Nephron progenitor cell (in vitro differentiated cells): Measurements from ENCODE around the gene TMEM238.

ENCODE experiments used
- DNase-seq: peaks from one replicate; pipeline ENCODE4 v3.0.0; 2021
- H3K27ac Mint-ChIP-seq: 2 replicates; pipeline ENCODE4 v1.8.0; 2021; ENCODE audit warnings: mild to moderate bottlenecking, moderate library complexity, mixed read lengths
- H3K27me3 Mint-ChIP-seq: 2 replicates; pipeline ENCODE4 v1.8.0; 2021; ENCODE audit warnings: mild to moderate bottlenecking, low read depth, mixed read lengths; ENCODE audit not compliant: poor library complexity
- H3K36me3 Mint-ChIP-seq: 2 replicates; pipeline ENCODE4 v1.8.0; 2021; ENCODE audit warnings: low read depth, mixed read lengths
- H3K4me1 Mint-ChIP-seq: 2 replicates; pipeline ENCODE4 v1.8.0; 2021; ENCODE audit warnings: mixed read lengths
- H3K4me3 Mint-ChIP-seq: 2 replicates; pipeline ENCODE4 v1.8.0; 2021; ENCODE audit warnings: mild to moderate bottlenecking, moderate library complexity, mixed read lengths
- H3K9me3 Mint-ChIP-seq: 2 replicates; pipeline ENCODE4 v1.8.0; 2021; ENCODE audit warnings: mild to moderate bottlenecking, moderate library complexity, mixed read lengths
- TF ChIP-seq, protein P1 (sequence below): fragments of 200-600 bp; sonication (generic); IDR thresholded peaks from 2 replicates; pipeline ENCODE4 v1.5.0; 2021; ENCODE audit warnings: antibody characterized with exemption

TMEM238 gene

DNA sequence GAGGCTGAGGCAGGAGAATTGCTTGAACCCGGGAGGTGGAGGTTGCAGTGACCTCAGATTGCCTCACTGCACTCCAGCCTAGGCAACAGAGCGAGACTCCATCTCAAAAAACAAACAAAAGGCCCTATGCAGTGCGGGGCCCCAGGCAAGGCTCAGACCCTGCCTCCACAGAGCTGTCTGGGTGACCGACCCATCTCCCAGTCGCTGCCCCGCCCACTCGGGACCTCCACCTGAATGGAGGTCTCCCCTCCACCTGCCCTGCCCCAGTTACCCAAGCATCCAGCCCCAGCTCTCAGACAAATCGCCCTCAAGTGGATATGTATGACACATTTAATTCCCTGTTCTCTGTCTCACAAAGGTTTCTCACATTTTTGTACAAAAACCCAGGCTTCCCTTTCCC, 18.8 kb downstream of the TMEM238 start:
- Mint-ChIP-seq H3K9me3 (no peaks in the 10 kb centered on the region), H3K36me3 (no peaks in the 10 kb centered on the region), H3K27me3 (peaks cover 18% of the 10 kb centered on the region), H3K4me1 (peaks cover 26% of the 10 kb centered on the region), H3K27ac (no peak overlapping the region), H3K4me3 (no peak overlapping the region)
- DNase-seq = no peak
- TF ChIP-seq, protein P1, sequence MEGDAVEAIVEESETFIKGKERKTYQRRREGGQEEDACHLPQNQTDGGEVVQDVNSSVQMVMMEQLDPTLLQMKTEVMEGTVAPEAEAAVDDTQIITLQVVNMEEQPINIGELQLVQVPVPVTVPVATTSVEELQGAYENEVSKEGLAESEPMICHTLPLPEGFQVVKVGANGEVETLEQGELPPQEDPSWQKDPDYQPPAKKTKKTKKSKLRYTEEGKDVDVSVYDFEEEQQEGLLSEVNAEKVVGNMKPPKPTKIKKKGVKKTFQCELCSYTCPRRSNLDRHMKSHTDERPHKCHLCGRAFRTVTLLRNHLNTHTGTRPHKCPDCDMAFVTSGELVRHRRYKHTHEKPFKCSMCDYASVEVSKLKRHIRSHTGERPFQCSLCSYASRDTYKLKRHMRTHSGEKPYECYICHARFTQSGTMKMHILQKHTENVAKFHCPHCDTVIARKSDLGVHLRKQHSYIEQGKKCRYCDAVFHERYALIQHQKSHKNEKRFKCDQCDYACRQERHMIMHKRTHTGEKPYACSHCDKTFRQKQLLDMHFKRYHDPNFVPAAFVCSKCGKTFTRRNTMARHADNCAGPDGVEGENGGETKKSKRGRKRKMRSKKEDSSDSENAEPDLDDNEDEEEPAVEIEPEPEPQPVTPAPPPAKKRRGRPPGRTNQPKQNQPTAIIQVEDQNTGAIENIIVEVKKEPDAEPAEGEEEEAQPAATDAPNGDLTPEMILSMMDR = no peak

DNA sequence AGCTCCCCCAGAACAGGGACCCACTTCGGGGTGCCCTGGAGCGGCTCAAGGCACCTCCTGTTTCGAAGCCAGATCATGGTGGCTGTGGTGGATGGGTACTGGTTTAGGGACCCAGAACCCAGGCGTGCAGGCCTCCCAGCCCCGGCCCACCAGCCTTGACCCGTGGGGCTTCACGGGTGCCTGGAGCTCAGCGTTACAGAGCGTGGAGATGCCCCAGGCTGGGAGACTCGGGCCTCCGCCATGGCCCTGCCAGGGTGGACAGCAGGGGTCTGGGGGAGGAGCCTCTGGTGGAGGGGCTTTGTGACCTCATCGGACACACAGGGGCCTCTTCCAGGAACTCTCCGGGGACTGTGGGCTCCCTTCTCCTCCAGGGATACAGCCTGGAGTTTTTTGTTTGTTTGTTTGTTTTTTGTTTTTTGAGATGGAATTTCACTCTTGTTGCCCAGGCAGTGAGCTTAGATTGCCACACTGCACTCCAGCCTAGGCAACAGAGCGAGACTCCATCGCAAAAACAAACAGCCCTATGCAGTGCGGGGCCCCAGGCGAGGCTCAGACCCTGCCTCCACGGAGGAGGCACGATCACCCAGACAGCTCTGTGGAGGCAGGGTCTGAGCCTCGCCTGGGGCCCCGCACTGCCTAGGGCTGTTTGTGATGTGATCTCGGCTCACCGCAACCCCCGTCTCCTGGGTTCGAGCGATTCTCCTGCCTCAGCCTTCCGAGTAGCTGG, 20.9 kb downstream of the TMEM238 start, which contains the start of gene GARIN5B:
GARIN5B (minus strand) TSS at position 271 of the 727 bp plus-strand sequence; CDS start at position 77, 194 bp downstream.
- Mint-ChIP-seq H3K36me3 (no peaks in the 10 kb centered on the region), H3K4me3 (no peak within 1 kb of the TSS), H3K4me1 (peaks cover 26% of the 10 kb centered on the region), H3K27ac (no peak within 1 kb of the TSS), H3K9me3 (no peaks in the 10 kb centered on the region), H3K27me3 (peaks cover 12% of the 10 kb centered on the region)
- DNase-seq = peak; percentile 49
- TF ChIP-seq, protein P1 = no peak

DNA sequence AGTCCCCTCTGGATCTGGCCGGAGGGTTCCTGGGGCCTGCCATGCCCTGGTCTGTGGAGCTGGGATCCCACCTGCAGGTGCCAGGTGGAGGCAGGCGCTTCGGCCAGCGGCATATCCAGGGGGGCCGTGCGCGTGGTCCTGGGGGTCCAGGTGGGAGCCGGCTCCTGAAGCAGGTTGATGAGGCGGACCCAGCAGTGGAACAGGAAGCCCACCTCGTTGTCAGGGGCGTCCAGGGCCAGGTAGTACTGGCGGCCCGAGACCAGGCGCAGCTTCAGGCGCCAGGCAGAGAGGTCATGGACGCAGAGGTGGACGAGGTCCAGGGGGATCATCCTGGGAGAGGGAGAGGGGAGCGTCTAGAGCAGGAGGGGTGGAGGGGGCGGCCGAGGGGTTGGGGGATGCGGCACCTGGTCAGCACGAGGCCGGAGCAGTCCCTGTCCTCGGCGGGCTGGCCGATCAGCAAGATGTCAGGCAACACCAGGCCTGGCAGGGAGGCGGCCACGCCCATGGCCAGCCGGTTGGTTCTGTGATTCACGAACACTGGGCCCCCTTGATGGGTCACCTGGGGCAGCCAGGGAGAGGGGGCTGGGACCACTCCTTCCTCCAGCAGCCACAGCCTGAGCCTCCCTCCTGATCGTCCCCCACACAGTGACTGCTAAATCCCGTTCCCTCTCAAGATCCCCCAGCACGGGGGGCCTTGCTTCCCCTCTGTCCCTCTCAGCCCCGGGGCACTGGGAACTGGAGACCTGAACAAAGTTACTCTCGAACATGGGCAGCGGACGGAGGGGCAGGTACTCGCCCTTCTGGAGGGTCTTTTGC, 21.7 kb downstream of the TMEM238 start:
- peaks cover 28% of the 10 kb centered on the region for H3K4me1 Mint-ChIP-seq
- no peak for DNase-seq
- H3K27me3 Mint-ChIP-seq = peaks cover 15% of the 10 kb centered on the region
- H3K36me3 Mint-ChIP-seq = no peaks in the 10 kb centered on the region
- no peak overlapping the region for H3K27ac Mint-ChIP-seq
- no peak overlapping the region for H3K4me3 Mint-ChIP-seq
- no peaks in the 10 kb centered on the region for H3K9me3 Mint-ChIP-seq
- TF ChIP-seq, protein P1 = no peak

DNA sequence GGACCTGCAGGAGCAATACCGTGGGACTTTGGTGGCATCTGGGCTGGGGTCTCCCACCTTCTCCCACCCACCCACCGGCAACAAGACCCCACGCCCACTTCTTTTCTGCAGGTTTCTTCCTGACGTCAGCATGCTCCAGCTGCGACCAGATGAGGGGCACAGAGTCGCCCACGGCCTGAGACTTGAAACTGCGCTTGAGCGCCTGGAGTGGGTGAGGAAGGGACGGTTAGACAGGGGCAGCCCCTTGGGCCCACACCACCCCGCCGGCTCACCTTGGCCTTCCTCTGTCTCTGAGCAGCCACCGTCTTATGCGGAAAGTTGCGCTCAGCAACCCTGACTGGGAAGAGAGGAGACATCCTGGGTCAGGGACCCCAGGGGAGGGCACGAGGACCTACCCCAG, 23.2 kb downstream of the TMEM238 start:
- Mint-ChIP-seq H3K9me3 (no peaks in the 10 kb centered on the region), H3K4me1 (peaks cover 28% of the 10 kb centered on the region), H3K4me3 (no peak overlapping the region), H3K27me3 (peaks cover 29% of the 10 kb centered on the region), H3K36me3 (no peaks in the 10 kb centered on the region), H3K27ac (no peak overlapping the region)
- DNase-seq = no peak
- TF ChIP-seq, protein P1 = no peak

DNA sequence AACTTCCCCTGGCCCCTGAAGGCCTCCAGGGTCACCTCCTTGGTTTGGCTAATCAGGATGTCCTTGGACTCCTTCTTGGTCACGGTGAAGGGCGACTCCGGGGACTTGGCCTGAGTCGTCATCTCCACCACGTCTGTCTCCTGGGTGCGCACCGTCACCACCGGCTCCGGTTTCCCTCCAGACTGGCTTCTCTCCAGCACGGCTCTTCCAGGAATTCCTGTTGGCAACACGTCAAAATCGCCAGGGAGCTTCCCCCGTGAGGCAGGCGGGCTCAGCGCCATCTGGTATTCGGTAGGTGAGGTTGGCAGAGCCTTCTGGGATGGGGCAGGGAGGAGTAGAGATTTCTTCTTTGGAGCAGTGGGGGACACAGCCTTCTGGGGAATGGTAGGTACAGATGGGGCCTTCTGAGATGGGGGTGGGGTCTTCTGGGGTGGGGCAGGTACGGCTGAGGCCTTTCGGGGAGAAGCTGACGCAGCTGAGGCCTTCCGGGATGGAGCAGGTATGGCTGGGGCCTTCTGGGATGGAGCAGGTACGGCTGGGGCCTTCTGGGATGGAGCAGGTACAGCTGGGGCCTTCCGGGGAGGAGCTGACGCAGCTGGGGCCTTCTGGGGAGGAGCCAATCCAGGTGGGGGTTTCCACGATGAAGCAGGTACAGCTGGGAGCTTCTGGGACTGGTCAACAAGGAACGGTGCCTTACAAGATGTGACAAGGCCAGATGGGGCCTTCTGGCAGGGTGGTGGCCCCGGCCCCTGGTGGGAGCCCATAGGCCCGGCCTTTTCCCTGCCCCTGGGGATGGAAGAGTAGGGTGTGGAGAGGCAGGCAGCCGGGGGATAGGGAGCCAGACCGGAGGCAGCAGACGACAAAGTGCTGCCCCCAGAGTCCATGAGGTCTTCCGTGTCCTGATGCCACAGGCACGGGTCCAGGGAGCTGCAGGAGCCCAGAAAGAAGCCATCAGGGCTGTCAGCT, 24.9 kb downstream of the TMEM238 start:
- H3K36me3 Mint-ChIP-seq = no peaks in the 10 kb centered on the region
- no peak overlapping the region for H3K4me3 Mint-ChIP-seq
- peaks cover 41% of the 10 kb centered on the region for H3K27me3 Mint-ChIP-seq
- H3K4me1 Mint-ChIP-seq = peaks cover 23% of the 10 kb centered on the region
- TF ChIP-seq, protein P1 = no peak
- H3K9me3 Mint-ChIP-seq = no peaks in the 10 kb centered on the region
- H3K27ac Mint-ChIP-seq = no peak overlapping the region
- DNase-seq = no peak
